Spleen (tissue), 11 donors: ENCODE data around the gene VWA1. TPM values are rescaled to one million over a fixed set of nuclear protein-coding genes. Genes with fewer than 3 reads are reported as not detected.
A peak's percentile ranks its signal among the peaks of the same experiment; 100 is the strongest.

Experiments used
- DNase-seq: peaks from one replicate; pipeline ENCODE4 v3.0.0-alpha.2; 2020
- H3K27ac ChIP-seq, 8 donors: fragments of 200-600 bp; sonication (generic) in 7 of 8; 1 replicate in 4 of 8; 2 replicates in 4 of 8; pipeline versions ENCODE4 v1.5.0 to v1.8.0; 2016 to 2021; ENCODE audit warnings: inconsistent platforms in 4 of 8, mild to moderate bottlenecking in 4 of 8, moderate library complexity in 1 of 8
- H3K27me3 ChIP-seq, 7 donors: fragments of 200-600 bp; sonication (generic) in 6 of 7; replicated peaks in 1 of 7; 1 replicate in 4 of 7; 2 replicates in 3 of 7; pipeline versions ENCODE4 v1.5.0 to v1.8.0; 2016 to 2021; ENCODE audit warnings: inconsistent platforms in 3 of 7, mild to moderate bottlenecking in 1 of 7
- H3K36me3 ChIP-seq, 6 donors: fragments of 200-600 bp; sonication (generic) in 5 of 6; 1 replicate in 4 of 6; 2 replicates in 2 of 6; pipeline versions ENCODE4 v1.5.0 to v1.8.0; 2016 to 2021; ENCODE audit warnings: inconsistent platforms in 2 of 6
- H3K4me1 ChIP-seq, 6 donors: fragments of 200-600 bp; sonication (generic) in 5 of 6; 1 replicate in 3 of 6; 2 replicates in 3 of 6; pipeline versions ENCODE4 v1.5.0 to v1.8.0; 2016 to 2021; ENCODE audit warnings: inconsistent platforms in 3 of 6
- H3K4me3 ChIP-seq, 8 donors: fragments of 200-600 bp; sonication (generic) in 7 of 8; 1 replicate in 4 of 8; 2 replicates in 4 of 8; pipeline versions ENCODE4 v1.5.0 to v1.8.0; 2016 to 2021; ENCODE audit warnings: inconsistent platforms in 4 of 8, mild to moderate bottlenecking in 4 of 8, moderate library complexity in 2 of 8
- H3K9me3 ChIP-seq, 8 donors: fragments of 200-600 bp; sonication (generic) in 7 of 8; 1 replicate in 4 of 8; 2 replicates in 4 of 8; pipeline versions ENCODE4 v1.5.0 to v1.8.0; 2016 to 2021; ENCODE audit warnings: inconsistent platforms in 4 of 8
- POLR2A ChIP-seq, 3 donors: fragments of 450-650 bp; IDR thresholded peaks; one replicate each; pipeline ENCODE4 v1.5.1; 2017; ENCODE audit warnings: antibody characterized with exemption in 3 of 3, mild to moderate bottlenecking in 1 of 3
- POLR2AphosphoS5 ChIP-seq, 3 donors: sonication (generic); formaldehyde crosslinking; IDR thresholded peaks; one replicate each; pipeline ENCODE4 v1.5.1; 2017; ENCODE audit warnings: antibody characterized with exemption in 3 of 3
- WGBS, 5 donors: extraction: QIAGEN DNeasy Blood & Tissue Kit in 3 of 5; methylation state at CpG; one replicate each; pipeline versions ENCODE4 v1.1.5 to v1.1.7; 2013 to 2018; 5-methylcytosine and 5-hydroxymethylcytosine counted together
- intact Hi-C: fragments of 100-400 bp; cut with DNase I; formaldehyde crosslinking; loops from one replicate; pipeline ENCODE4 v1.15.0; 2023; ENCODE audit warnings: low total_unique reads
- polyA plus RNA-seq, 3 donors: library from polyadenylated mRNA; stranded (reverse); fragments of 200-250 nt; gene quantifications; one replicate each; pipeline ENCODE4 v1.2.1, GENCODE V29; 2013
- total RNA-seq, 7 donors: library from RNA; depleted of rRNA in 3 of 7; stranded (reverse); fragments of >200 nt in 3 of 7; fragmentation: NEBNext Ultra II Directional in 4 of 7; extraction: Animal tissue kit (Norgen Biotek cat#: 25700) in 4 of 7; gene quantifications; one replicate each; pipeline versions ENCODE4 v1.1.0 to v1.2.1, GENCODE V29; 2016 to 2021
- TF ChIP-seq, protein P1 (sequence below), 11 experiments: fragments of 200-600 bp in 7 of 11; fragments of 450-650 bp in 4 of 11; sonication (generic) in 4 of 11; IDR thresholded peaks in 8 of 11; conservative IDR thresholded peaks in 3 of 11; 1 replicate in 7 of 11; 2 replicates in 4 of 11; pipeline versions ENCODE4 v1.4.0 to v1.8.0; 2016 to 2021; ENCODE audit warnings: antibody characterized with exemption in 11 of 11, inconsistent platforms in 4 of 11, mild to moderate bottlenecking in 1 of 11
- donor health status: healthy with polysubstance abuse.
- donor health status: DM: no; HTN: no; CAD: no; lungs with moderate emphysema.
- donor health status: DM: no; HTN: no; CAD: no.
- donor health status: Bipolar disorder and iron deficiency.
- donor health status: healthy.
- donor health status: DM: no; HTN: no; CAD: no.
- donor health status: DM: yes; HTN: yes; CAD: no.

The VWA1 gene
- total and polyA plus RNA-seq, 10 donors = 3.9 to 18.0 (median 12.4) TPM

DNA sequence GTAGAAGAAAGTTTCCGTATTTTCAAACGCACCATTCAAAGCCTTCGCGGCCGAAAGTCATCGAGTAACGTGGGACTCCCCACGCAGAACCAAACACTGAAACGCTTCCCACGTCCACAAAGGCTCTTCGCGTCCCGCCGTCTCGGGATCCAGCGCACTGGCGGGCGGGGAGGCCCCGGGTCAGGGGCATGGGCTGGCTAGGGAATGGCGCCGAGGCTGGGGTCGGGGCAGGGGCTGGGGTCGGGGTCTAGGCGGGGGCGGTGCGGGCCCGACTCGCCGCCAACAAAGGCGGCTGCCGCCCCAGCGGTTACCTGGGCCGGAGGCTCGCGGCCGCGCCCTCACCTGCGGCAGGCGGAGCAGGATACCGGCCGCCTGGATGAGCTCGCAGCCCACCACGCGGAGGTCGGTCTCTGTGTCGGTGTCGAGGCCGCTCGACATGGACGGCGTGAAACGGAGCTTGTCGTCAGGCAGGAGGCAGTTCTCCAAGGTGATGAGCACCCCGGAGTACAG lies 36.8 kb upstream of the VWA1 start:
- Histone ChIP-seq H3K9me3 (no peaks in the 10 kb centered on the region), H3K4me3 (peak overlapping the region; percentile 92 to 100 (median 98)), H3K36me3 (peaks cover 0 to 80% (median 74%) of the 10 kb centered on the region in 6 donors), H3K4me1 (peaks cover 18 to 83% (median 62%) of the 10 kb centered on the region in 6 donors), H3K27ac (peak overlapping the region; percentile 77 to 94 (median 89)), H3K27me3 (no peaks in the 10 kb centered on the region)
- DNase-seq = no peak
- intact Hi-C loops = no loop called here
- TF ChIP-seq POLR2AphosphoS5 (IDR thresholded peaks at IDR 0.05) = no peak
- TF ChIP-seq POLR2A (IDR thresholded peaks at IDR 0.05) = no peak
- TF ChIP-seq, protein P1, sequence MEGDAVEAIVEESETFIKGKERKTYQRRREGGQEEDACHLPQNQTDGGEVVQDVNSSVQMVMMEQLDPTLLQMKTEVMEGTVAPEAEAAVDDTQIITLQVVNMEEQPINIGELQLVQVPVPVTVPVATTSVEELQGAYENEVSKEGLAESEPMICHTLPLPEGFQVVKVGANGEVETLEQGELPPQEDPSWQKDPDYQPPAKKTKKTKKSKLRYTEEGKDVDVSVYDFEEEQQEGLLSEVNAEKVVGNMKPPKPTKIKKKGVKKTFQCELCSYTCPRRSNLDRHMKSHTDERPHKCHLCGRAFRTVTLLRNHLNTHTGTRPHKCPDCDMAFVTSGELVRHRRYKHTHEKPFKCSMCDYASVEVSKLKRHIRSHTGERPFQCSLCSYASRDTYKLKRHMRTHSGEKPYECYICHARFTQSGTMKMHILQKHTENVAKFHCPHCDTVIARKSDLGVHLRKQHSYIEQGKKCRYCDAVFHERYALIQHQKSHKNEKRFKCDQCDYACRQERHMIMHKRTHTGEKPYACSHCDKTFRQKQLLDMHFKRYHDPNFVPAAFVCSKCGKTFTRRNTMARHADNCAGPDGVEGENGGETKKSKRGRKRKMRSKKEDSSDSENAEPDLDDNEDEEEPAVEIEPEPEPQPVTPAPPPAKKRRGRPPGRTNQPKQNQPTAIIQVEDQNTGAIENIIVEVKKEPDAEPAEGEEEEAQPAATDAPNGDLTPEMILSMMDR (IDR thresholded peaks at IDR 0.05 in 8 of 11, conservative IDR thresholded peaks at IDR 0.05 in 3 of 11) = no peak
- WGBS, 5 donors = 0 to 1% (median 0%) methylated on average over 10 to 54 of the region's 54 CpGs

- intact Hi-C loops = no loop called here
- 0 to 1% (median 0%) methylated on average over 47 to 86 of the region's 86 CpGs for WGBS, 5 donors
- peak in 2 of 3 donors; percentile 18 to 90 for TF ChIP-seq POLR2A (IDR thresholded peaks at IDR 0.05)
- TF ChIP-seq POLR2AphosphoS5 (IDR thresholded peaks at IDR 0.05) = peak; percentile 90 to 97 (median 90)
- TF ChIP-seq, protein P1 (IDR thresholded peaks at IDR 0.05 in 8 of 11, conservative IDR thresholded peaks at IDR 0.05 in 3 of 11) = peak; percentile 71 to 94 (median 83)
- peaks cover 18 to 85% (median 65%) of the 10 kb centered on the region in 6 donors for H3K4me1 ChIP-seq
- peak; percentile 100 for DNase-seq
- H3K9me3 ChIP-seq = no peaks in the 10 kb centered on the region
- peak within 1 kb of the TSS; percentile 77 to 94 (median 89) for H3K27ac ChIP-seq
- peaks cover 0 to 80% (median 74%) of the 10 kb centered on the region in 6 donors for H3K36me3 ChIP-seq
- H3K4me3 ChIP-seq = peak within 1 kb of the TSS; percentile 92 to 100 (median 98)
- H3K27me3 ChIP-seq = no peaks in the 10 kb centered on the region
Observed at GRCh38 chr1:1399187-1399871, 36.2 kb upstream of the VWA1 start, which contains the start of gene CCNL2. Gene CCNL2 (minus strand): TSS chr1:1399335. CDS start chr1:1399306, 29 bp downstream.

DNA sequence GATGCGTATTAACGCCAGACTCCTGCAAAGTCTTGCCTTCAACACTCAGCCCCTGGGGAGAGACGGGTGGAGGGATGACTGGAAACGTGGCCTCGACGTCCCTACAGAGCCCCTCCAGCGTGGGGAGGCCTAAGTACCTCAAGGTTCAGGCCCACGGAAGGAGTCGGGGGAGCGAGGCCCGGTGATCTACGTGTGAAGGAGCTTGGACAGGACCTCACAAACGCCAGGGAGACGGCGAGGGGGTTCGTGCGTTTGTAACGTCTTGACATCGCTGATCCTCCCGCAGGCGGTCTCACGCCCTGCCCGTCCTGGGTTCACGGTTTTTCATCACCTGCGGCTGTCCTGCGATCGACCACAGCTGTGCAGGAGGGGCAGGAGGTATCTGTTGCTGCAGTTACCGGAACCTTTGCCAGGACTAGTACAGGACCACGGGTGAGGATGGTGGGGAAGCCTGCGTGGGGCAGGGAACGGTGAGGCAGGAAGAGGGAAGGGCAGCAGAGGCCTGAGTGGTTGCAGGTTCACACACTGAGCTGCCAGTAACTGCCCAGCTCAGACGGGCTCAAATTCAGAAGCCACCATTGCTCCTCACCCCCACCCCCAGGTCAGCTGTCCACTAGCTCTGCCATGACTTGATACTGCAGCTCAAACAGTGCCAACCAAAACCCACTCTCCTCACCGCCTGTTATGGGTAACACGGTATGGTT lies 35.5 kb upstream of the VWA1 start:
- Histone ChIP-seq H3K27me3 (no peaks in the 10 kb centered on the region), H3K27ac (peak overlapping the region; percentile 76 to 94 (median 89)), H3K9me3 (no peaks in the 10 kb centered on the region), H3K4me1 (peaks cover 18 to 92% (median 69%) of the 10 kb centered on the region in 6 donors), H3K36me3 (peaks cover 0 to 80% (median 74%) of the 10 kb centered on the region in 6 donors), H3K4me3 (peak overlapping the region; percentile 88 to 100 (median 98))
- intact Hi-C loops = no loop called here
- WGBS, 5 donors = 3 to 15% (median 5%) methylated on average over 13 to 34 of the region's 34 CpGs
- TF ChIP-seq POLR2A (IDR thresholded peaks at IDR 0.05) (no peak), POLR2AphosphoS5 (IDR thresholded peaks at IDR 0.05) (peak in 2 of 3 donors; percentile 5 to 30)
- TF ChIP-seq, protein P1 (IDR thresholded peaks at IDR 0.05 in 8 of 11, conservative IDR thresholded peaks at IDR 0.05 in 3 of 11) = peak in 1 of 11 experiments; percentile 13
- no peak for DNase-seq
